Measurements from ENCODE around the gene MINK1. TPM values are rescaled to one million over a fixed set of nuclear protein-coding genes. Genes with fewer than 3 reads are reported as not detected.

Gene MINK1
- total and polyA plus RNA-seq, 10 of the 15 experiments (the other 5 are each of a cell fraction or from before 2014, with no cell fraction given) = 0.08 to 55.6 (median 15.0) TPM

DNA sequence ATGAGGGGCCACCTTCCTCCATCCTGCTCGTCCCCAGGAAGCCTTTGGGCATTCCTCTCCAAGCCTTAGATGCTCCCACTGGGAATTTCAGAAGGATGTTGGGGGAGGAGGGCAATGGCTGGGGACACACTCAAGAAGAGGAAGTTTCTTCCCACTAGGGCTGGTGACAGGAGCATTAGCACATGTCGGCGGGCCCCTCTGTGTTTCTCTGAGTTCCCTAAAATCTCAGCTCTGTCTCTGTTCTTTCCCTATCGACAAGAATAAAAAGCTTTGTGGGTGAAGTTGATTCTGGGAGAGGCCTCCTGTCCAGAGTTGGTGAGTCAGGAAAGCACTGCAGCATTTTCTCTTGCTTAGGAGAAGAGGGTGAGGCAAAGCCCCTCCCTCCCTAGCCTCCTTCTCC is 46.5 kb downstream of the MINK1 start:
- H3K9me3 ChIP-seq (replicated peaks; ENCODE audit: control insufficient read depth, insufficient read depth, low read length) = no peaks in the 10 kb centered on the region
- 75% methylated on average over 4 of the region's 4 CpGs for WGBS (ENCODE audit: insufficient coverage, insufficient replicate concordance, low lambda C conversion rate, missing lambda C conversion rate)
- H3K4me3 ChIP-seq = no peak overlapping the region
- H3K27me3 ChIP-seq (replicated peaks in 1 of 2; ENCODE audit: control insufficient read depth in 2 of 2, insufficient read depth in 2 of 2, low read length in 1 of 2) = no peaks in the 10 kb centered on the region
- H3K36me3 ChIP-seq (ENCODE audit: control insufficient read depth in 2 of 2, insufficient read depth in 2 of 2, low read length in 1 of 2) = peaks cover 5 to 6% of the 10 kb centered on the region in 2 experiments; a peak in 3 of 4 replicates
- FAIRE-seq (no peak), DNase-seq (ENCODE audit: low read depth, low spot score) (no peak), ATAC-seq (no peak)
- no peak overlapping the region for H3K27ac ChIP-seq (ENCODE audit: control insufficient read depth, insufficient read depth)
- ChIA-PET POLR2A (no interaction called here), CTCF (interaction anchor here (1.9 kb wide), 2 partner anchors 9 to 90 kb away, joined by 4 to 9 read pairs; no protein-coding TSS in a partner anchor), SMC1A (ENCODE audit: uncharacterized antibody, unreplicated experiment) (no interaction called here), RAD21 (ENCODE audit: unreplicated experiment) (no interaction called here)
- in situ Hi-C loops (cut with MboI) (no loop called here), intact Hi-C loops (cut with micrococcal nuclease; ENCODE audit: unreplicated experiment) (no loop called here)
- BruUV-seq (replicated peaks) = no TSS peak
- no peaks in the 10 kb centered on the region; the same call in 1 of the 2 replicates for H4K20me1 ChIP-seq (ENCODE audit: control insufficient read depth, insufficient read depth)
- H3K4me1 ChIP-seq (ENCODE audit: control insufficient read depth, insufficient read depth, low read length) = no peaks in the 10 kb centered on the region
- no peak overlapping the region for H3K9ac ChIP-seq (ENCODE audit: control insufficient read depth, insufficient read depth, low read length)
- H2AFZ ChIP-seq (ENCODE audit: control insufficient read depth, low read depth, low read length) = no peak overlapping the region
- H3K4me2 ChIP-seq (ENCODE audit: control insufficient read depth, insufficient read depth) = no peak overlapping the region
- H3K79me2 ChIP-seq (ENCODE audit: control insufficient read depth, insufficient read depth, low read length) = no peaks in the 10 kb centered on the region
- TF ChIP-seq DPF2 (IDR thresholded peaks at IDR 0.05) (no peak), CEBPB (IDR thresholded peaks at IDR 0.05; ENCODE audit: borderline replicate concordance in 1 of 2, low read depth in 2 of 2, low read length in 2 of 2) (no peak), HCFC1 (IDR thresholded peaks at IDR 0.05; ENCODE audit: low read length) (no peak), EP300 (IDR thresholded peaks at IDR 0.05; ENCODE audit: borderline replicate concordance in 1 of 2, control insufficient read depth in 1 of 2, low read depth in 2 of 2, low read length in 2 of 2) (no peak), MXI1 (IDR thresholded peaks at IDR 0.05; ENCODE audit: low read depth, low read length) (no peak), BACH1 (IDR thresholded peaks at IDR 0.05; ENCODE audit: borderline replicate concordance) (no peak)
- TF ChIP-seq, protein P1, sequence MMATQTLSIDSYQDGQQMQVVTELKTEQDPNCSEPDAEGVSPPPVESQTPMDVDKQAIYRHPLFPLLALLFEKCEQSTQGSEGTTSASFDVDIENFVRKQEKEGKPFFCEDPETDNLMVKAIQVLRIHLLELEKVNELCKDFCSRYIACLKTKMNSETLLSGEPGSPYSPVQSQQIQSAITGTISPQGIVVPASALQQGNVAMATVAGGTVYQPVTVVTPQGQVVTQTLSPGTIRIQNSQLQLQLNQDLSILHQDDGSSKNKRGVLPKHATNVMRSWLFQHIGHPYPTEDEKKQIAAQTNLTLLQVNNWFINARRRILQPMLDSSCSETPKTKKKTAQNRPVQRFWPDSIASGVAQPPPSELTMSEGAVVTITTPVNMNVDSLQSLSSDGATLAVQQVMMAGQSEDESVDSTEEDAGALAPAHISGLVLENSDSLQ (IDR thresholded peaks at IDR 0.05) = no peak
